NCI-H345 (cell line): Measurements from ENCODE around the gene SLC22A23.
"Not testable (repeated sequence)": the region's sequence is repeated elsewhere in the genome, so short reads cannot be mapped to it uniquely, and the experiment has no call there.

ENCODE experiments used
- DNase-seq: peaks from one replicate; lab custom pipeline; 2025; lab: John Stamatoyannopoulos, UW

Gene SLC22A23

GRCh38 chr6:3263096-3263495, 193.8 kb downstream of the SLC22A23 start:
- DNase-seq = no peak

- no peak for DNase-seq
Observed at GRCh38 chr6:3261921-3262320, 194.9 kb downstream of the SLC22A23 start.

DNA sequence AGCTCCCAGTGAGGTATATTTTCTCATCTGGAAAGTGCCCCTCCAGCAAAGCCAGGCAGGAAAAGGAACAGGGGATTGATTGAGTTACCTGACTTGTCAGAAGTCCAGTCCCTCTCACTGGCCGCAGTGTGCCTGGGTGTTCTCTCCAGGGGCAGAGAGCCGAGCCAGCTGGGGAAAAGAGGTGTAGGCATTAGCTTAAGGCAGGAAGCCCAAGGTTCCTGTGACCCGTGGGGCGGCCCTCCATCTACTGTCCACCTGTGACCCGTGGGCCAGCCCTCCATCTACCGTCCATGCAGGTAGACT, 195.4 kb downstream of the SLC22A23 start:
- DNase-seq = no peak

DNA sequence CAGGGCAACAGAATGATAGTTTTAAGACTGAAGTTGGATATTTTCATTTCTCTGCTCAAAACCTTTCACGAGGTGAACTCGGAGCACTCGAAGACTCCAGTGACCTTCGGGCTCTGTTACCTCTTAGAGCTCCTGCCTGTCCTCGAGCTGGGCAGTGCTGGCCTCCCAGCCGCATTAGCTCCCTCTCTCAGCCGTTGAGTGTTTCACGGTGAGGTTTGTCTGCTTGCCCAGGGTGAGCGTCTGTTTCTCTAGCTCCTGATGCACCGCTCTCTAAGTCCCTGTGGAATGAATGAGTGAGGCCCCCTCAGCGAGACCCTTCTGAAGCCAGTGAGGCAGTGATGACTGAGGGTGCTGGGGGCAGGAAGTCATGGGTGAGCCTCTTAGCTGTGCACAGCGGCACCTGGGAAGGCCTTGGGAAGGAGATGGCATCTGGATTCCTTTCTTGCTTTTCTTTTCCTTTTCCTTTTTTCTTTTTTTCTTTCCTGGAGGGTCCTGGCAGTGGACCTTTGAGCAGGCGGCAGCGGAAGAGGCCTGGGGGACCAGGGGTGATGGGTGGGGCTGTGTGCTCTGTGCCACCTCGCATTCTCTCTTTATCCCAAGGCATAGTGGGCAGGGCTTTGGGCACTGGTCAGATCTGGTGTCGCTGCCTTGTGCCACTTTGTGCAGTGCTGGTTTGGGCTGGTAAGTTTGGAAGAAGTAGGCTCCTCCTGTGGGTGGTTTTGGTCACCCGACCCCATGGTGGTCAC, 195.9 kb downstream of the SLC22A23 start:
- no peak for DNase-seq

DNA sequence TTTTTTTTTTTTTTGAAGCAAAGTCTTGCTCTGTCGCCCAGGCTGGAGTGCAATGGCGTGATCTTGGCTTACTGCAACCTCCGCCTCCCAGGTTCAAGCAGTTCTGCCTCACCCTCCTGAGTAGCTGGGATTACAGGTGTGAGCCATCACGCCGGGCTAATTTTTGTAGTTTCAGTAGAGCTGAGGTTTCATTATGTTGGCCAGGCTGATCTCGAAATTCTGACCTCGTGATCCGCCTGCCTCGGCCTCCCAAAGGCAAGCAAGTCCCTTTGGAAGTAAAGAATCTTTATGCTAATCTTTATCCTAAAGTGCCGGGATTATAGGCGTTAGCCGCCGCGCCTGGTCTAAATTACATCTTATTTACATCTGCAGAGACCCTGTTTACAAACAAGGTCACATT, 196.6 kb downstream of the SLC22A23 start:
- no peak for DNase-seq

GRCh38 chr6:3259491-3259958, 197.3 kb downstream of the SLC22A23 start:
- no peak for DNase-seq

- peak; percentile 60 for DNase-seq
Observed at GRCh38 chr6:3258720-3259490, 197.9 kb downstream of the SLC22A23 start, which contains the start of gene PSMG4. Gene PSMG4, plus strand, starts transcription at chr6:3258947. Its CDS starts 76 bp downstream, at chr6:3259023.

DNA sequence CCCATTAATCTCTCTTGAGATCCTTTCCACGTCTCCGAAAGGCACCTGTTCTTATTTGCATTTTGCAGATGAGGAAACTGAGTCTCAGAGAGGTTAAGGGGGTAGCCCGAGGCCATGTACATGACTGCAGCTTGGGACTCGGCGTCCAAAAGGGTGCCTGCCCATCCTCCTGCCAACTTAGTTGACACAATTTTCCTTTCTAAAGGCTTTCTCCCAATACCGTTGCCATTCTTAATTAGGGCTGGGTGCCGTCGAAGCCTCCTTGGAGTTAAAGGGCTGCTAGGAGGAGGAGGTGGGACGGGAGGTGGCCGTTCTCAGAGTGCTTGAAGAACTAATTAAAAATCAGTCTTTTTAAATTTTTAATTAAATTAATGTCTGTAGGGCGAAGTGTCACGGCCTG, 198.6 kb downstream of the SLC22A23 start:
- no peak for DNase-seq

DNA sequence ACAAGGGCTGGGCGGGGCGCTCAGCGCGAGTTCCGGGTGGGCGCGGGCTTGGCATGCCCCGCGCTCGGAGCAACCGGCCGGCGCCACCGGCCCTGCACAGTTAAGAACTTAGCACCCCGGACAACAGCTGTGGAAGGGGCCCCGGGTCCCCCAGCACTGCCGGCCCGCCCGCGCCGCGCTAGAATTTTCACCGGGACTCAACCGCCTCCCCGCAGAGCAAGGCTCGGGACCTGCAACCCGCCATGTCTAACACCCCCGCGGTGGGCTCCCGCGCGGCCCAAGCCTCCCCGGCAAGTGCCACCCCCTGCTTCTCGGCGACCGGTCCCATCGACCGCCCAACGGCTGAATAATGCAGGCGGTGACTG, 203.3 kb downstream of the SLC22A23 start:
- no peak for DNase-seq

GRCh38 chr6:3252861-3253596, 203.8 kb downstream of the SLC22A23 start:
- no peak for DNase-seq

DNA sequence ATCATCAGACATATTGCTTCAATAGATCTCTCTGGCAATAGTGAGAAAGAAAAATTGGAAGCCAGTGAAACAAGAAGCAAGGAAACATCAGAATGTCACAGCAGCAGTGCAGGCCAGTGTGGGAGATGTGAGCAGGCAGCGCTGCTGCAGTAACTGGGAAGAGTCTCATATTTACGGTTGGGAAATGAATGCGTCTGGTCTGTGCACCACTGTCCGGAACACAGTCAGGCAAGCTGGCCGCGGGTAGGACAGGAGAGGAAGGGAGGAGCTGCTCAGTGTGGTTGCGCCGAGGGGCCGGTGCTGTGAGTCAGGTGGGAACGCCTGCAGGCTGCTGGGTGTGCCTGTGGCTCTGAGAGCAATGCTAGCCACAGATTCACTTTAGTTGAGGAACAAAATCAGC, 204.5 kb downstream of the SLC22A23 start:
- DNase-seq = no peak

GRCh38 chr6:3251462-3252314, 205.2 kb downstream of the SLC22A23 start:
- DNase-seq = peak; percentile 40

DNA sequence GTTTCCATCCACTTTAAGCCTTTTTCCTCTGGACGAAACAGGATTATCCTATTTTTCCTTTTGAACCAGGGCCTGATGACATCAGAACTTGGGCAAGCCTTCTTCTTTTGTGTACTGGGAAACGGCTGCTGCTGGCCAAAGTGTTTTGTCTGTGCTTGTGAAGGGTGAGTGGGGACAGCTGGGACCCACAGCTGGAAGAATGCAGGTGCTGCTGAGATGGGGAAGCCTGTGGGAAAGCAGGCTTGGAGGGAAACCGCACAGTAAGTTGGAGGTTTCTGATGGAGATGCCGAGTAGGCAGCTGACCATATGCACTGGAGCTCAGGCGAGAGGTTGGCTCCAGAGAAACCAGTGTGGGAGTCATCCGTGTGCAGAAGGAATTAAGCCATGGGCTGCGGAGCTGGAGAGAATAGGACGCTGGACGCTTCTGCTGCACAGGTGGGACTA, 206.6 kb downstream of the SLC22A23 start:
- DNase-seq = no peak

- DNase-seq = no peak
Observed at GRCh38 chr6:3249821-3250220, 207.0 kb downstream of the SLC22A23 start.

- DNase-seq = peak; percentile 38
Observed at GRCh38 chr6:3247255-3248146, 209.3 kb downstream of the SLC22A23 start.

- no peak for DNase-seq
Observed at GRCh38 chr6:3245216-3245615, 211.6 kb downstream of the SLC22A23 start.

GRCh38 chr6:3244832-3245161, 212.1 kb downstream of the SLC22A23 start:
- DNase-seq = not testable (repeated sequence)

DNA sequence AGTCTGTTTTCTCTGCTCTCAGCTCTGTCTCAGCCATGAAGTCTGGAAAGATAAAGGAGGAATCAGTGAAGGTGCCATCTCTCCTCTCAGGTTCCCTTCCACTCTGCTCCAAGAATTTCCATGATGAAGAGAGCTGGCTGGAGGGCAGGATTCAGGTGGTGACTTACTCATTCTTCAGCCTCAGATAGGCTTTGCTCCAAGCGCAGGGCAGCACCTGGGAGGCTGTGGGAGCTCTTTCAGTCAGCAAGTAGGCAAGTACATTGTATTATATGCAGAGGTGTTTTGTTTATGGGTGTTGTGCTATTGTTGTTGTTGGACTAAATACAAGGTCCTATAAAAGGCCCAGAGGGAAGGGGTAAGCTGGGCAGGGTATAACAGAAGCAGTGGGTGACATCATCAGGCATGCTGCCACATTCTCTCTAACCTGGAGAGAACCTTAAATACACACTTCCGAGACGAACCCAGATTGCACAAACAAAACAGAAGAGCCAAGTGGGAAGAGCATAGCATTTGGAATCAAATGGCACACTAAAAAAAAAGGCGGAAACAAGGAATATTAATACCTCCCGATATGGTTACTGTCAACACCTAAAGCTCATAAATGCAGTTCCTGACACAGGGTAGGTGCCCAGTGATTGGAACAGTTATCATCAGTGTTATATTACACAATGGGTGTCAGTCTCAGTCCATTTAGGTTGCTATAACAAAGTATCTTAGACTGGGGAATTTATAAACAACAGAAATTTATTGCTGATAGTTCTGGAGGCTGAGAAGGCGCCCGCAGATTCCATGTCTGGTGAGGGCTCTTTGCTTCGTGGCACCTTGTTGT, 212.6 kb downstream of the SLC22A23 start:
- peak; percentile 10 for DNase-seq

DNA sequence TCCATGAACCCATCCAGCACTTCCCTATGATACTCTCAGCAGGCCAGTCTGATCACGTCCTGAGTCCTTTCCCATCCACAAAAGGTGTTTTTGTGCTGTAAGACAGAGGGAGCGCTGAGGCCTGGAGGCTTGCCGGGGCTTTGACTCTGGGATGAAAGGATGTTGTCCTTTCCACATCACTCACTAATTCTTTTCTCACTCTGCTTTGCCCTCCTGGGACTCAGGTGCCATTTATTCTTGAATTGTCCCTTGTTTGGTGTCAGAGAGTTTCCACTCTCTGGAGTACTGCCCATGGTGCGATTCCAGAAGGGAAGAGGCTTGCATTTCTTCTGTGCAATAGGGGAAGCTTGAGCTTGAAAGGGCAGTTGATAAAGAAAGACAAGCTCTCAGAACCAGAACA, 214.1 kb downstream of the SLC22A23 start:
- DNase-seq = no peak

- DNase-seq = not testable (repeated sequence)
Observed at GRCh38 chr6:3241745-3242144, 215.1 kb downstream of the SLC22A23 start.
